ENCODE data around the gene RAB20. TPM values are rescaled to one million over a fixed set of nuclear protein-coding genes. Genes with fewer than 3 reads are reported as not detected.
A peak's percentile ranks its signal among the peaks of the same experiment; 100 is the strongest.
"Not testable (repeated sequence)": the region's sequence is repeated elsewhere in the genome, so short reads cannot be mapped to it uniquely, and the experiment has no call there.

The RAB20 gene
- total RNA-seq, 1 donor from 2014 or later = 10.5 TPM

DNA sequence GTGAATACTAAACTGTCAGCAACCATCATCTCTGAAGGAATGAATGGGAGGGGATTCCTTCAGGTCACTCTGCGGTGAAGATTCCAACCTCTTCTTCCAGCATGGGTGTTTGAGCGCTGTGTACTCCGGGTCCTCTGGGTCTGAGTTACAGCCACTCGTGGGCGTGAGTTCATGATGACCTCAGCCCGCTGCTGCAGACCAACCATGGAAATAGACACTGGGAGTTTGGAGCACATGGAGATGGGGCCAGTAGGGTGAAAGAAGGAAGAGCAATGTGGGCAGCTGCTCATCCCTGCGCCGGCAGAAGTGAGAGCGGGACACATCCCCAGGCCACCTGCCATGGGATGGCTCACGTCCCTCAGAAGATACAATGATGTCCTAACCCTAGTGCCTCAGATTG lies 16.8 kb upstream of the RAB20 start:
- ATAC-seq (no peak), DNase-seq (ENCODE audit: missing footprints) (no peak)
- intact Hi-C loops (cut with DNase I) = no loop called here

DNA sequence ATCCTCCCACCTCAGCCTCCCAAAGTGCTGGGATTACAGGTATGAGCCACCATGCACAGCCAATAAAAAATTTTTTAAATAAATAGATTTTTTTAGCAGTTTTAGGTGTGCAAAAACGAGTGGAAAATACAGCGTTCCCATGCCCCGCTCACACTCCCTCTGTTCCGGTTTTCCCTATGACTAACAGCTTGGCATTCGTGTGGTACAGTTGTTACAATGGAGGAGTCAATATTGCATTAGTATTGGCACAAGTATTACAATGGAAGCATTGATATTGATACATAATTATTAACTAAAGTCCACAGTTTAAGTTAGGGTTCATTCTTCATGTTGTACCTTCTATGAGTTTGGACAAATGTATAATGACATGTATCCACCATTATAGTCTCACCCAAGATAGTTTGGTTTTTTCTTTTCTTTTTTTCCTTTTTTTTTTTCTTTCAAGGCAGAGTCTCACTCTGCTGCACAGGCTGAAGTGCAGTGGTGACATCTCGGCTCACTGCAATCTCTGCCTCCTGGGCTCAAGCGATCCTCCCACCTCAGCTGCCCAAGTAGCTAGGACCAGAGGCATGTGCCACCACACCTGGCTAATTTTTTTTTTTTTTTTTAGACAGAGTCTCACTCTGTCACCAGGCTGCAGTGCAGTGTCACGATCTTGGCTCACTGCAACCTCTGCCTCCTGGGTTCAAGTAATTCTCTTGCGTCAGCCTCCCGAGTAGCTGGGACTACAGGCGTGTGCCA lies 15.4 kb upstream of the RAB20 start:
- no peak for DNase-seq (ENCODE audit: missing footprints)
- intact Hi-C loops (cut with DNase I) = no loop called here
- ATAC-seq = no peak

DNA sequence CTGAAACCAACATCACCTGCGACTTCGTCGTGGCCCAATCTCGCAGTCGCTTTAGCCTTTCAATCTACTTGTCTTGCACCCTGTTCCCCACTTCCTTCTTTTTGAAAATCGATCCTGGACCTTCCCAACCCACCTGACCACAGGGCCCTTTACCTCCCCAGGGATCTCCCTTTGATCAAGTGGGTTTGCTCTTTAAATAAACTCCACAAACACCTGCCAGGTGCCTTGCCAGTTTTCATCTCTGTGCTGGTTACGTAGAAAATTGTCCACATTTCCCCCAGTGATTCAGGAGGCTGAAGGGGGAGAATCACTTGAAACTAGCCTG lies 14.5 kb upstream of the RAB20 start:
- DNase-seq (ENCODE audit: missing footprints) = no peak
- no peak for ATAC-seq
- intact Hi-C loops (cut with DNase I) = no loop called here

DNA sequence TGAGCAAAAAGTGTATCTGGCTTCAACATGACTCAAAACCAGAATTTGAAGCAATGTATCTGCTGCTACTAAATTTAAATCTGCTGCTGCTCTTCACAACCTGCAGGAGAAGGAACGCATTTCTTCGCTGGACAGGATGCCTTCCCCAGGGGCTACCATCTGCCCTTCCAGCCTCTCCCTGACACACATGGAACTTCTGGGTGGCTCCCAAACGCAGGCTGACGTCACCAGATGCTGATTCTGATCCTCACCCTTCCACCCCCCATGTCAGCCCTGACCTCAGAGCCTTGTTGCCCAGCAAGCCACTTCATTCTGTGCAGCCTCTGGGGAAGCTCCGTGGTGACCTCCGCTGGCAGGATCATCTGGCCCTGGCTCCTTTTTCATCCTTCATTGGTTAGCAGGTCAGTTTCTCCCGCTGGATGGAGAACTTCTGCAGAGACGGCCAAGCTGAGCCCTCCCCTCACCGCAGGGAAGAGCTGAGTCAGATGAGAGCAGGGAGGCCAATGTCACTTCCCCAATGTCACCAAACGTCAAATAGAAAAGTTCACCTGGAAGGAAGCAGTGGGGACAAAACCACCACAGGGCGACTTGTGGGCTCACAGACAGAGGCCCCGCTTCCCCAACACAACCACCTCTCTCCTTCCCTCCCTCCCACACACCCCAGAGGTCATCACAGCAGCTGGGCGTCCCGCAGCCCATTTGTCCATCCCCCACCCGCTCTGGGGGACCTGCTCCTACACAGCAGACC lies 14.0 kb upstream of the RAB20 start:
- intact Hi-C loops (cut with DNase I) = no loop called here

DNA sequence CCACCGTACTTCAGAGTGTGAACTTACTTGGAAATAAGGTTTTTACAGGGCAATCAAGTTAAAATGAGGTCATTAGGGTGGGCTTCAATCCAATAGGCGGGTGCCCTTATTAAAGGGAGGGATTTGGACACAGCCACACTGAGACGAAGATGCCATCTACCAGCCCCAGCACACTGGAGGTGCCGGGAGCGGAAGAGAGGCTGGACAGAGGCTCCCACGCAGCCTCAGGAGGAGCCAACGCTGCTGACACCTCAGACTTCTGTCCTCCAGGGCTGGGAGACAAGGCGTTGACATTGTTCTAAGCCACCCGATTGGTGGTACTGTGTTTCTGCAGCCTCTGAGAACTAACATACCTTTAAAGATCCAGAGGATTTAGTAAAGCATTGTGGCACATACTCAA lies 12.6 kb upstream of the RAB20 start:
- intact Hi-C loops (cut with DNase I) = no loop called here
- ATAC-seq (no peak), DNase-seq (ENCODE audit: missing footprints) (no peak)

More for the DNA sequence above, 14.0 kb upstream of the RAB20 start:
- DNase-seq (ENCODE audit: missing footprints) (no peak), ATAC-seq (peak; percentile 65)

DNA sequence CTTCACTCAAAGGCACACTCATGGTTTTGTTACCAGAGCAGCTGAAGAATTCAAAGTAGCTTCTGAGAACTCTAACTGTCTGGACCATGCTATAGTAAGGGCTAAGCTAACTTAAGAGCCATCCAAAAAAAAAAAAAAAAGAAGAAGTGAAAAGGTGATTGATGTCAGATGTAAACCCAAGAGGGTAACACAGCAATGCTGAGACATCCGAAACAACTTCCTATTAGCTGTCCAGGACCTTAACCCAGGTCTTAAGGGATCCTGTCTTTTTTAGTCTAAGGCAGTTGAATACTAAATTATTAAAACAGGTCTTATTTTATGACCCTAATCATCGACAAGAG lies 11.2 kb upstream of the RAB20 start:
- intact Hi-C loops (cut with DNase I) = no loop called here

DNA sequence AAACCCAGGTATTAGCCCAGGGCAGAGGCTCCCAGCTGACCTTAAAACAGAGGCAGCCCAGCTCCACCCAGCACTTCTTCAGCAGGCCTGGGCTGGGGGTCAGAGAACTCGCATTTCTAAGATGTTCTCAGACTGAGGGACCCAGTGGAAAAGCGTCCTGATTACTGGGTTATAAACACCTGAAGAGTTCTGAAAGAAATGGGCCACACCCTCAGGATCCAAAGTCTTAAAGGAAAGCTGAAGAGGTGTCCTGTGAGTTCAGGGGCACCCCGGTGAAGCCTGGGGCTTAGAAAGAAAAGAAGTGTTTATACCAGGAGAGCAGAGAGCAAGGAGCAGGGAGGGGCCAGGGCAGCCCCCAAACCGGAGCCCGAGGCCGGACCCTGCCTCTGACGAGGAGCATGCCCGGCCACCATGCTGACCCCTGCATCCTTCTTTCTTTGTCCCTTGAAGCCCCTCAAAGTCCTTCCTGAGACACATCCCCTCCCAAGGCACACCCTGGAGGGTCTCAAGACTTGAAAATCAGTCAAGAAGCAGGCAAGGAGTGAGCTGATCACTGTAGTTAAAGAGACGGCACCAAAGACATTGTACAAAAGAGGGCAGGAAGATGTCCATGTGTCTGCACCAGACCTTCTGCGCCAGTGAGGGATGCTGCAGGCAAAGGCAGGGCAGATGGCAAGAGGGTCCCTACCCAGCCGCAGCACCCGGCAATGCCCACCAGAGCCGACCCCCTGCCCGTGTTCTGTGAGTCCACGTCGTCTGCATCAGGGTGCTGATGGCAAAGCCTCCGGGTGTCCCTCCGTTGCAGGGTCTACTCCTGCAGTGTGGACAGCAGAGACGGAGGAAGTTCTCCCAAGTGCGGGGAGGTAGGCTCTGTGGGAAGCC lies 10.6 kb upstream of the RAB20 start:
- intact Hi-C loops (cut with DNase I) = no loop called here
- ATAC-seq = no peak
- DNase-seq (ENCODE audit: missing footprints) = no peak

More for the DNA sequence above, 11.2 kb upstream of the RAB20 start:
- DNase-seq (ENCODE audit: missing footprints) = no peak
- ATAC-seq = no peak

DNA sequence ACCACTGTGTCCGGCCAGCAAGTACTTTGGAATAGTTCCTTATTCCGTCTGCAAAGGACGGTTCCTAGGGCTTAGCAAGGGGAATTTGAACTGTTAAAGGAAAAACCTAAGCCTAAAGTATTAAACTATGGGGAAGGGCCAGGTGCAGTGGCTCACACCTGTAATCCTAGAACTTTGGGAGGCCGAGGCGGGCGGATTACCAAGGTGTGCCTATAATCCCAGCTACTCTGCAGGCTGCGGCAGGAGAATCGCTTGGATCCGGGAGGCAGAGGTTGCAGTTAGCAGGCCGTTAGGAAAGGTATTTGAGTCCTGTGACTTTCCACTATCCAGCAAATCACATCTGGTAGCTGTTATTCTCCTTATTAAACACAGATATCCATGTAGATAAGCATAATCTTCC lies 9.4 kb upstream of the RAB20 start:
- no peak for DNase-seq (ENCODE audit: missing footprints)
- intact Hi-C loops (cut with DNase I) = no loop called here
- no peak for ATAC-seq

DNA sequence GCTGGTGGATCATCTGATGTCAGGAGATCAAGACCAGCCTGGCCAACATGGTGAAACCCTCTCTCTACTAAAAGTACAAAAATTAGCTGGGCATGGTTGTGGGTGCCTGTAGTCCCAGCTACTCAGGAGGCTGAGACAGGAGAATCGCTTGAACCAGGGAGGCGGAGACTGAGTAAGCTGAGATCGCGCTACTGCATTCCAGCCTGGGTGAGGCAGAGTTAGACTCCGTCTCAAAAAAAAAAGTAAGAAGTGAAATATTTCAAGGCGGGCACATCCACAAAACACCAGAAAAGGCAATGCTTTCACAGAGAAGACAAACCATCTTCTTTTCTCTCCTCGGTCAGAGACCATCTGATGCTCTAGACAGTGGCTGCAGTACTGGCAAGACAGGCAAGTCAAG lies 8.4 kb upstream of the RAB20 start:
- ATAC-seq; DNase-seq (ENCODE audit: missing footprints): not testable (repeated sequence)
- intact Hi-C loops (cut with DNase I) = loop anchor here (10.0 kb wide), 1 partner anchor 355 kb away; no protein-coding TSS in a partner anchor

DNA sequence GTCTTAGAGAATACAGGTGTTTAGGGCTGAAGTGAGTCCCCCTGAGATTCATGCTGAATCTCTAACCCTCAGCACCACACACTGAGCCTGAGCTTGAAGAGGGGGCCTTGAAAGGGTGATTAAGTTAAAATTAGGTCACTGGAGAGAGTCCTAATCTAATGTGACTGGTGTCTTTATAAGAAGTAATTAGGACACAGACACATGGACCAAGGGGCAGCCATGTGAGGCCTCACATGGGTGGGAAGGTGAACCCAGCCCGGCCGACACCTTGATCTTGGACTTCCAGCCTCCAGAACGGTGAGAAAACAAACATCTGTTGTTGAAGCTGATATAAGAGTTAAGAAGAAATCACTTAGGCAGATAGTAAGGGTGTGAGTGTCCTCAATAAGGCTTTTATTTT lies 7.1 kb upstream of the RAB20 start:
- DNase-seq (ENCODE audit: missing footprints) = no peak

DNA sequence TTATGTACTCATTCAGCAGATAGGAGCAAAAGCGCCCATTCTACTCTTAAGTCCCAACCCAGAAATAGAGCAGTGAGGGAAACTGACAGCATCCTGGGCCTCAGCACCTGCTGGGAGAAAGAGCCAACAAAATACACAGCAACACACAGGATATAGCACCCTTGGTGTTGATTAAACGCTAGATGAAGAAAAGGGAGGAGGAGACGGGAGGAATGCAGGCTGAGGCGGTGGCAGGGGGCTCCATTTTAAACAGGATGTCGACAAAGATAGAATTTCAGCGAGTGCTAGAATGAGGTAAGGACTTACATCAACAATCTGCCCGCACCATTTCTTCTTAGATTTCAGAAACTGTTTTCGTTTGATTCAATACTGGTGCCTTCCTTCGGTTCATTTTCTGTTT lies 4.6 kb upstream of the RAB20 start:
- no peak for DNase-seq (ENCODE audit: missing footprints)
- ATAC-seq = no peak
- intact Hi-C loops (cut with DNase I) = loop anchor here (10.0 kb wide), 1 partner anchor 351 kb away; no protein-coding TSS in a partner anchor

More for the DNA sequence above, 7.1 kb upstream of the RAB20 start:
- intact Hi-C loops (cut with DNase I) = loop anchor here (10.0 kb wide), 1 partner anchor 354 kb away; no protein-coding TSS in a partner anchor
- ATAC-seq = no peak

DNA sequence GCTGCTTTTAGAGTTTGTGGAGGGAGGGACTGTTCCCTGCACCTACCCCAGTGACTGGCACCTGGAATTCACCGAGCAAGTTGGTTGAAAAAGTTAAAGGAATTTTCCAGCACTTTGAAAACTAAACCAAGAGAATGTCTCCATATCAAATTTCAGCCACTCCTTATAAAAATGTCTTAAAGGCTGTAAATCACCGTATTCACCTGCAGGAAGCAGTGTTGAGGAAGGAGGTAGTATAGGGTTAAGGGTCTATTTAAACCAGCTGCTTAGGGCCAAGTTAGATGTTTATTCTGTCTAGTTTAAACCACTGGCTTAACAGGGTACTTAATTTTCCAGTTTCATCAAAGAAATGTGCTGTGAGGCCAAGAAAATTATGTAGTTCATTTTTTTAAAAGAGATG lies 3.8 kb upstream of the RAB20 start:
- intact Hi-C loops (cut with DNase I) = loop anchor here (10.0 kb wide), 1 partner anchor 350 kb away; no protein-coding TSS in a partner anchor
- ATAC-seq (no peak), DNase-seq (ENCODE audit: missing footprints) (no peak)

DNA sequence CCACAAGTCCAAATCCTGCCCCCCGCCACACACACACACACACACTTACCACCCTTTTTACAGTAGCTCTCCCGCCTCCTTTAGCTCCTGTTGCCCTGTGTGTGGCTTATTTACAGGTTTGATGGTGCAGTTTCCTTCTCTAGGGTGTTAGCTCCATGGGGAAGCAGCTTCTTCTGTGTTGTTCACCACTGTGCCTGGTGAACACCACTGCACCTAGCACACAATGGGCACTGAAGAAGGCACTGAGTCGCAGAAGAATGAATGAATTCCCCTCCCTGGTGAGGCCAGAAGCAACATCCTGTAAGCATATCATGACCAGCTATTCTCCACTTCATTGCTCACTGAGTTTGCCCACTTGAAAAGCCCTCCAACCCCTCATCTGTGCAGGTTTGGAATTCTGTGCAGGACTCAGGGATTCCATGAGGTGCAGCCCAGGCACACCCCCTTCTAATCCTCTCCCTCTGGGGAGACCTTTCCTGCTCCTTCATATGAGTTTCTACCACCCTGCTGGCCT lies 3.0 kb upstream of the RAB20 start:
- DNase-seq (ENCODE audit: missing footprints) (no peak), ATAC-seq (no peak)
- intact Hi-C loops (cut with DNase I) = loop anchor here (10.0 kb wide), 1 partner anchor 350 kb away; no protein-coding TSS in a partner anchor

DNA sequence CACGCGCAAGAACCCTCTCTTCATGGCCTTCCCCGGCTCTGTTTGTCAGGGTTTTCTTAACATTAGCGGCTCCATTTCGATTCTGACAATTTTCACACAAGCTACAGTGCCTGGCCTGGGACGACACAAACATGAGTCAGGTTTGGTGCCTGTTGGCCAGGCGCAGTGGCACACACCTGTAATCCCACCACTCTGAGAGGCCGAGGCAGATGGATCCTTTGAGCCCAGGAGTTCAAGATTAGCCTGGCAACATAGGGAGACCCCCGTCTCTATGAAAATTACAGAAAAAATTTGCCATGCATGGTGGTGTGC lies 1.9 kb upstream of the RAB20 start:
- ATAC-seq (no peak), DNase-seq (ENCODE audit: missing footprints) (no peak)
- intact Hi-C loops (cut with DNase I) = loop anchor here (2.0 to 10.0 kb wide), 2 partner anchors 109 to 349 kb away; no protein-coding TSS in a partner anchor

DNA sequence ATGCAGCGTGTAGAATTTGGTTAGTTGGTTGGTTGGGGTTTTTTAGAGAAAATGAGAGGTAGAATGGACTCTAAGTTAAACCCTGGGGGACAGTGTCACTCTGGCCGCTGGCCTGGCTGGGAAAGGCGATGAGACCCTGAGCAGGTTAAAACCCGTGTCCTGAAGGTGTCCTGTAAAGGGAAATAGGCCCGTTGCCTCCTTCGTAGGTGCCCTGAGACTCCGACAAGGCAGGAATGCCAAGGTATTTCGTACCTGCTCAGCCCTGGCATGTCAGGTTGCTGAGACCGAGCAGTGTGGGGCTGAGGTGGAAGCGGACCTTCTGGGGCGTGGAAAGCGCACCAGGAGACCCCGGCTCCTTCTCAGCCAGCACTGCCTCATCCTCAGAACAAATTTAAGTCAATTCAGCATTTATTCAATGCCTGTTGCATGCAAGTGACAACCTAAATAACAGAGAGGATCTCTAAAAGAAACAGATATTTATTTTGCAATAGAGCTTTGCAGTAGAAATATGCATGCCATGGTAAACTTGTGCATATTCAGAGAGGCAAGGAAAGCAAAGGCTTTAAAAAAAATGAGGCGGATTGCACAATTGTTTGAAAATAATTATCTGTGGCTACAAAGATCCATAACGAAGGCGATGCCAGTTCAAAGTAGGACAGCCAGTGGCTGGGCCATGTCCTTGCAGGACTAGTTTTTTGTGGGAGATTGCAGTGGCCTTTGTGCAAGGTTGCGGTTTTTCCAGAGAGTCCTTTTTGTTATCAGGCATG lies 1.4 kb upstream of the RAB20 start:
- intact Hi-C loops (cut with DNase I) = loop anchor here (2.0 to 10.0 kb wide), 2 partner anchors 108 to 348 kb away; no protein-coding TSS in a partner anchor
- DNase-seq (ENCODE audit: missing footprints) (no peak), ATAC-seq (no peak)

DNA sequence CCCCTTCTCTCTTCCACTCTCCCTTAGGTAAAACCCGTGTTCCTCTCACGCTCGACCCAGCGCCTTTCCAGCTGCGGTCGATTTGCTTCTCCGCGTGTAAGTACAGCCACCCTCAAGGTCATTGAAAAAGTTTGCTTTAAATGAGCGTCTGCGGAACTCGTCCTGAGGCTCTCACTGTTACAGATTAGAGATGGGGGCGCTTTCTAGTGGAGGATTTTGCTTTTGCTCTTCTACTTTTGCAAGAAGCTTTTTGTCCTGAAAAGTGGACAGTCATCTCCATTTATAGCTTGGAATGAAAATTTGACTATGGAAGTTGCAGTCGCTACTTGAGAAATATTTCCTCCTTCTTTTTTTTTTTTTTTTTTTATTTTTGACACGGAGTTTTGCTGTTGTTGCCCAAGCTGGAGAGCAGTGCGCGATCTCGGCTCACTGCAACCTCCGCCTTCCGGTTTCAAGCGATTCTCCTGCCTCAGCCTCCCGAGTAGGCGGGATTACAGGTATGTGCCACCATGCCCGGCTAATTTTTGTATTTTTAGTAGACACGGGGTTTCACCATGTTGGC lies 595 bp upstream of the RAB20 start:
- DNase-seq (ENCODE audit: missing footprints) (no peak), ATAC-seq (no peak)
- intact Hi-C loops (cut with DNase I) = loop anchor here (2.0 to 10.0 kb wide), 2 partner anchors 107 to 347 kb away; no protein-coding TSS in a partner anchor

DNA sequence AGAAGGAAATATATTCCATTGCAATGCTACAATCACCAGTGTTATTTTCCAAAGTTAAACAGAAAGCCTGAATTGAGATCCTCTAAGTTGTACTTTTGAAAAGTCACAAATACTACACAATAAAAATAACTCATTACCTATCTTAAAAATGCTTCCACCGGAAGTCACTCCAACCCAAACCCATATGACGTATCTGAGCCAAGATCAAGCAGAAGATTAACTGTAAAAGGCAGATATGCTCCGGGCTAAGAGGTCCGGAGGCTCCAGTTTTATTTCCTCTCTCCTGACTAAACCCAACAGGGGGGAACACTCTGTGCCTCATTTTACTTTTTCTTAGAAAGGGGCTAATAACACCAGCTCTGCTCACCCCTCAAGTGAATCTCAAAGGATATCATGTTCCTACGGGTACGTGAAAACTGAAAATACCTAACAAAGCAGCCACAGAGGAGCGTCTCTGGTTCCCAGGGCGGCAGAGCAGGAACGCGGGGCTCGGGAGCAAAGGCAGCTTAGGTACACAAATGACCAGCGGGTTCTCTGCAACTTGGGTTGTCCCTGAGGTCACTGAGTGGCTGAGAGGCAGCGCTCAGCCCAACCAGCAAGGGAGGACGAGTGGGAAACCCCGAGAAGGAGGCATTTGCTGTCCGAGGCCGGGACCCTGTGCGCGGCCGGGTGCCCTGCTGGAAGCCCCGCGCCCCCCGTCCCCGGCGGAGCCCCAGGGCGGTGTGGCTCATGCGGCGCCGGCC lies 750 bp downstream of the RAB20 start:
- DNase-seq (ENCODE audit: missing footprints) (no peak), ATAC-seq (peak; percentile 58)
- intact Hi-C loops (cut with DNase I) = loop anchor here (1.0 to 10.0 kb wide), 4 partner anchors 14 to 346 kb away; no protein-coding TSS in a partner anchor
